DND-41 (cell line): Measurements from ENCODE around the gene PAPPA.

Experiments used
- CTCF ChIP-seq: IDR thresholded peaks from 2 replicates; pipeline ENCODE4 v1.5.1; 2012; ENCODE audit warnings: borderline replicate concordance, low read length, moderate library complexity, mild to moderate bottlenecking; ENCODE audit not compliant: poor library complexity, severe bottlenecking; ENCODE audit errors: extremely low read depth
- EZH2 ChIP-seq: IDR thresholded peaks from 3 replicates; pipeline ENCODE4 v1.6.1; 2012; ENCODE audit warnings: borderline replicate concordance, low read depth, mild to moderate bottlenecking, moderate library complexity, low read length, inconsistent platforms; ENCODE audit not compliant: severe bottlenecking

DNA sequence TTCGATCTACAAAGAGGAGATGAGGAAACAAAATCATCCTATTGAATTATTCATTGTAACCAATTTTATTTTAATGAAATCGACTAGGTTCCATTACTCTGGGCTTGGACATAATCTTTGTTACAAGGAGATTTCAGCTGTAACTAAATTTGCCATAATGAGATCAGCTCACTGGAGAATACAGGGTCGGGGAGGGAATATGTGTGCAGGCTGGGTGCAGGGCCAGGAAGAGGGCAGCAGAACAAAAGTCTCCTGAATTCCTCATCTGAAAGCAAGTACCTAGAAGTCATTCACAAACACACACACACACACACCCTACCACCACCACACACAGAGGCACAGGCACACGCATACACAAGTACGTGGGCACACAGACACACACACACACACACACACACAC lies 151.2 kb downstream of the PAPPA start:
- TF ChIP-seq CTCF, result no peak
- no peak for TF ChIP-seq EZH2
